Measurements from ENCODE around the gene NKX1-2. TPM values are rescaled to one million over a fixed set of nuclear protein-coding genes. Genes with fewer than 3 reads are reported as not detected.
"Not testable (repeated sequence)": the region's sequence is repeated elsewhere in the genome, so short reads cannot be mapped to it uniquely, and the experiment has no call there.

NKX1-2 gene
- total RNA-seq, 1 donor, result not detected

DNA sequence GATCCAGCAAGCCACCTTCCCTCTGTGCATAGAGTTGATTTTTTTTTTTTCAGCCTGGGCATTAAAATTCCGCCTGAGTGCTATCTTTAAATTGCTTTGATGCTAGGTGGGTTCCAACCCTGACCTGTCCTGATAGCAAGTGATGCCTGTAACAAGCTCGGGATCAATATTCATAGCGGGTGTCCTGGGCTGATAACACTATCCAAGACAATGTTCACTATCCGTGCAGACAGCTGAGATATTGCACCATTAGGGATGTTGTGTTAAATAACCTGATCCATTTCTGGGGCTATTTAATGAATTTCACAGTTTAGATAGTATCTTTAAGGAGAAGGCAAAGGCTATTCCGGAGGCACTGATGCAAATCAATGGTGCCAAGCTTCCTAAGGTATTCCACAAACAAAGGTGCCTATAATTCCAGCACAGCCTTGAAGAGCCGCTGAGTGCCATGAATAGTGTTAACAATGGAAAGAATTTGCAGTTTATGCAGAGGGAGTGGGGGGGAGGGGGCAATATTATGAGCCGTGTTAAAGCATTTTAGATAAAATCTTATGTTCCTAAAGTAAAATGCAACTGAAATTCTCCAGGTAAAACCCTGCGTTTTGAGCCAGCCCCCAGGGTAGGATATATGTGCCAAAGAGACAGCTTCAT is 4.2 kb upstream of the NKX1-2 start:
- no peak for DNase-seq (ENCODE audit: low read depth in 2 of 3, low spot score in 2 of 3)

DNA sequence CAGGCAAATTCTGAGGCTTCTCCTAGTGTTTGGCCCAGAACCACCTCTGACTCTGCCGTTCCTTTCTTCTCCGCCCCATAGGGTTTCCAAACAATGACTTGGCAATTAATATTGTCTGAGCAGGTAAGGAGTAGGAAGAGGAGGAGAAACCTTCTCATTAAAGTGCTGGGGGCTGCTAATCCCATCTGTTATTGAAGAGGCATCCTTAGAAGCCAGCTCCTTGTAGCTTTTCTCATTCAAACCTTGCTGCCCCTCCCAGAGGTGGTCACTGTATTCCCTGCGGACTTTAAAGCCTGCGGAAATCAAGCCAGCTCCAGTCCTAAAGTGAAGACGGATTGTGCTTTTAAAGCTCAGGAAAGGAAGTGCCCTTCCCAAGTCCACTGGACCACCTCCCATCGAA is 1.4 kb upstream of the NKX1-2 start:
- DNase-seq (ENCODE audit: low read depth in 2 of 3, low spot score in 2 of 3), result no peak

DNA sequence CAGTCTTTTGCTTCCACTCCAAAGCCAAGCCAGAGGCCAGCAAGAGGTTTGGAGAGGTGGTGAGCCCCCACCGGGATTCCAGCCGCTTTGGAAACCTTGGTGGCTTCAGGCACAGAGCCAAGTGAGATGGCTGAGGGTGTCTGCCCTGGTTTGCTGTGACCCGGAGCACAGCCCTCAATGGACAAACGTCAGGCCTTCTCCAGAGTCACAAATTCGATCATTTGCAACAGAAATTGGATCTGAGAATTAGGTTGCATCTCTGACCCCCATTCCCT is 885 bp upstream of the NKX1-2 start:
- DNase-seq (ENCODE audit: low read depth in 2 of 3, low spot score in 2 of 3), result no peak

GRCh38 chr10:124449170-124450011 is 444 bp downstream of the NKX1-2 start:
- DNase-seq (ENCODE audit: low read depth in 2 of 3, low spot score in 2 of 3), result no peak

- DNase-seq (ENCODE audit: low read depth in 2 of 3, low spot score in 2 of 3), result no peak
These were observed 1.1 kb downstream of the NKX1-2 start for GRCh38 chr10:124448696-124449169.

- DNase-seq (ENCODE audit: low read depth in 2 of 3, low spot score in 2 of 3), result no peak
These were observed 1.9 kb downstream of the NKX1-2 start for GRCh38 chr10:124447751-124448466.

DNA sequence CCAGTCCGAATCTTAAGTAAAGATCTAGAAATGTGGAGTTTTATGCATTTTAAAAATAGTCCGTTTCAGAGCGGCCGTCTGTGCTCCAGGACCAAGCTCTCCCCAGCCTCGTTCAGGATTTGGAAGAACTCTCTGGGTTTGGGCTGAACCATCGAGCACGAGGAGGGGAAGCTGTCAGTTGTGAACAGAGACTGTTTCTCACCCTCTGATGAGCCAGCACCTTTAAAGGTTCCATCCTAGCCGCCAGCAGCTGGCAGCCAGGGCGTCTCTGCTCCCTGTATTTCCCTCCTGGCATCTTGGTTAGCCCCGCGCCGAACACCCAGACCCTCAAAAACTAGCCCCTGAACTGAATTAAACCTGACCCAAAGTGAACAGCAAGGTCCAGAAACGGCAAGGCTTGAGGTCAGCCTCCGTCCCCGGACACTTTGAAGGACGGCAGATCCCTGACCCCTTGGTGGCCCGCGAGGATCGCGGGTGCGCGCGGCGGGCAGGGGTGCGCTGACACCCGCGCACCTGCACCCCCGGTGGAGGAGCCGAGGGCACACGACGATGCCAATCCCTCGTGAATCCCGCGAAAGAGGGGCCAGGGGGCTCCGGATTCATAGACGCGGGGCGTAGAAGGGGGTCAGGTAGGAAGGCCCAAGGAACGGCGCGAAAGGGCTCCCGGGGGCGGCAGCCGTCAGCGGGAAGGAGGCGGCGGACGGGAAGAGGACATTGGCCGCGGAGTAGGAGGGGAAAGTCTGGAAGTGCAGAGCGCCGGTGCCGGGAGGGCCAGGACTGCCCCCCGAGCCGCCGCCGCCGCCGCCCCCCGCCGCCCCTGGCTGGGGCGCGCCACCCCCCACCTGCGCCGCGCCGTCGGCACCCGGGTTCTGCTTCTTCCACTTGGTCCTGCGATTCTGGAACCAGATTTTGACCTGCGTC is 2.7 kb downstream of the NKX1-2 start:
- no peak for DNase-seq (ENCODE audit: low read depth in 2 of 3, low spot score in 2 of 3)

DNA sequence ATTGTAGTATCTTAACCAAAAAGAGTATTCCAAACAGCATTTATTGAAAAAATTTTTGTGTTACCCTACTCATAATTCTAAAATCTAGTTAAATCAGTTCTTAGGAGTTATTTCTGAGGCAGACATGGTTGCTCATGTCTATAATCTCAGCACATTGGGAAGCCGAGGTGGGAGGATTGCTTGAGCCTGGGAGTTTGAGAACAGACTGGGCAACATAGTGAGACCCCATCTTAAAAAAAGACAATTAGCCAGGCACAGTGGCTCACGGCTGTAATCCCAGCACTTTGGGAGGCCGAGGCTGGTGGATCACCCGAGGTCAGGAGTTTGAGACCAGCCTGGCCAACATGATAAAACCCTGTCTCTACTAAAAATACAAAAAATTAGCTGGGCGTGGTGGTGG is 8.1 kb downstream of the NKX1-2 start:
- not testable (repeated sequence) for DNase-seq (ENCODE audit: low read depth in 2 of 3, low spot score in 2 of 3)

- no peak for DNase-seq (ENCODE audit: low read depth in 2 of 3, low spot score in 2 of 3)
These were observed 13.6 kb downstream of the NKX1-2 start for GRCh38 chr10:124436191-124436638.

DNA sequence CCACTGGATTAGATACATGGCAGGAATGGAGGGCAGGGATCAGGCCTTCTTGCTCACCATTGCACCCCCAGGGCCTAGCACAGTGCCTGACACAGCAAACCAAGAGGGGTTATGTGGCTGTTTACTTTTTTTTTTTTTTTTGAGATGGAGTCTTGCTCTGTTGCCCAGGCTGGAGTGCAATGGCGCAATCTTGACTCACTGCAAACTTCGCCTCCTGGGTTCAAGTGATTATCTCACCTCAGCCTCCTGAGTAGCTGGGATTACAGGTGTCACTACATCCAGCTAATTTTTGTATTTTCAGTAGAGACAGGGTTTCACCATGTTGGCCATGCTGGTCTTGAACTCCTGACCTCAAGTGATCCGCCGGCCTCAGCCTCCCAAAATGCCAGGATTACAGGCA is 14.2 kb downstream of the NKX1-2 start:
- DNase-seq (ENCODE audit: low read depth in 2 of 3, low spot score in 2 of 3), result not testable (repeated sequence)

GRCh38 chr10:124433461-124433860 is 16.4 kb downstream of the NKX1-2 start:
- no peak for DNase-seq (ENCODE audit: low read depth in 2 of 3, low spot score in 2 of 3)

GRCh38 chr10:124430077-124430476 is 19.8 kb downstream of the NKX1-2 start:
- DNase-seq (ENCODE audit: low read depth in 2 of 3, low spot score in 2 of 3), result no peak

DNA sequence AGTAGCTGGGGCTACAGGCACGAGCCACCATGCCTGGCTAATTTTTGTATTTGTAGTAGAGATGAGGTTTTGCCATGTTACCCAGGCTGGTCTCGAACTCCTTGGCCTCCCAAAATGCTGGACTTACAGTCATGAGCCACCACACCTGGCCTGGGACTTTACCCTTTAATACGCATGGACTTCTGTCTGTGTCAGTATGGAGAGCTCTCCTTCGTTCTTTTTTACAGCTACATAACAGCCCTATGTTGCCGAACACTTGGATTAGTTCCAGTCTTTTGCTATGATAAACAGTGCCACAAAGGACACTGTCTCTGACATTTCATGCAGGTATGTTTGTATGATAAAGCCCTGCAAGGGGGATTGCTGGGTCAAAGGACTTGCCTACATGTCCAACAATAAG is 20.3 kb downstream of the NKX1-2 start:
- no peak for DNase-seq (ENCODE audit: low read depth in 2 of 3, low spot score in 2 of 3)

GRCh38 chr10:124428207-124428777 is 21.5 kb downstream of the NKX1-2 start:
- no peak for DNase-seq (ENCODE audit: low read depth in 2 of 3, low spot score in 2 of 3)

- DNase-seq (ENCODE audit: low read depth in 2 of 3, low spot score in 2 of 3), result no peak
These were observed 24.4 kb downstream of the NKX1-2 start for GRCh38 chr10:124425227-124425962.

DNA sequence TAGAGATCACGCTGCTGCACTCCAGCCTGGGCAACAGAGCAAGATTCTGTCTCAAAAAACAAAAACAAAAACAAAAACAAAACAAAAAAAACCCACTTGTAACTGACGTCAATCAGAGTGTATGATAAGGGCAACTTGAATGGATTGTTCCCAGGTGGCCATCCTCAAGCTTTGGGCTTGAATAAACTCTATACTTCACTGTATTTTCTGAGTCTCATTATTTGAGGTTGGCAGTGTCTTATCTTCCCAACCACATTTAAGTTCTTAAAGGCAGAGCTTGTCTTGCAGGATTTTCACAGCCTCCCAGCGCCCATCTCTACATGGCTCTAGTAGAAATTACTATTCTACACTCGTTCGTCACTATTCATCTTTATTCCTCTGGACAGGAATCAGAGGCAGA is 26.0 kb downstream of the NKX1-2 start:
- peak in 1 of 3 donors; percentile 23 for DNase-seq (ENCODE audit: low read depth in 2 of 3, low spot score in 2 of 3)

DNA sequence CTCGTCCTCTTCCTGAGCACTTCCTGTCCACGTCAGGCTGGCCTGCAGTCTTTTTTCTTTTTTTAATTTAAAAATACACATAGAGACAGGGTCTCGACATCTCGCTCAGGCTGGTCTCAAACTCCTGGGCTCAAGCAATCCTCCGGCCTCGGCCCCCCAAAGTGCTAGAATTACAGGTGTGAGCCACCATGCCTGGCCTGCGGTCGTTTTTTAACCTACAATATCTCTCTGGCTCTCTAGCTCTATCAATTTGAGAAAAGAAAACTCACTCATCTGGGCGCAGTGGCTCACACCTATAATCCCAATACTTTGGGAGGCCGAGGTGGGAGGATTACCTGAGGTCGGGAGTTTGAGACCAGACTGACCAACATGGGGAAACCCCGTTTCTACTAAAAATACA is 27.1 kb downstream of the NKX1-2 start:
- no peak for DNase-seq (ENCODE audit: low read depth in 2 of 3, low spot score in 2 of 3)

DNA sequence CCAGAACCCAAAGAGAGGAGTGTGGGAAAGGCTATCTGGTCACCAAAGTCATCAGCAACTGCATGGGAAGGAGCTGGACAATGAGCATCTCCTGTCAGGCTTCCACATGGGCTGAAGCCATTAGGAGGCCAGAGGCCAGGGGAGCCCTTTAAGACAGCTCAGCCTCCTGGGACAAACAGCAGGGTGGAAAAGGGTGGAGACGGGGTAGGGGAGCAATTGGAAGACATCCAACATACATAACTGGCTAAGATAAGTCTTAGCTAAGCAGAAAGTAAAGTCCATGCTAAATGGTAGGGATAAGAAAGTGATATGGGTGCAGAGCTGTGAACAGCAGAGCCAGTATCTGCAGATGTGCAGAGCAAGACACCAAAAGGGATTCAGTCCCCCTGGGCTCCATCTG is 29.6 kb downstream of the NKX1-2 start:
- no peak for DNase-seq (ENCODE audit: low read depth in 2 of 3, low spot score in 2 of 3)

DNA sequence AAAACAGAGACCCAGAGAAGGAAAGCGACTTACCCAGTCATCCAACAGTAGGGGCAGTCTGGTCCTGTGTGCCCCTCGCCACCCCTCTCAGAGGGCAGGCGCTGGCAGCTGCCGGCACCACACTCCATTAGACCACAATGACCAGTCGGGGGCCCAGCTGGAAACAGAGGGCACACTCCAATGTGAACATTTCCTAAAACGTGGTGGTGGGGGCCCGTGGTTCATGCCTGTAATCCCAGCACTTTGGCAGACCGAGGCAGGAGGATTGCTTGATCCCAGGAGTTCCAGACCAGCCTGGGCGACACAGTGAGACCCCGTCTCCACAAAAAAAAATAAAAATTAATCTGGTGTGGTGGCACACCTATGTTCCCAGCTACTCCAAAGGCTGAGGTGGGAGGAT is 30.2 kb downstream of the NKX1-2 start:
- DNase-seq (ENCODE audit: low read depth in 2 of 3, low spot score in 2 of 3), result no peak
